IMR-90 (cell line): ENCODE measurements around the gene ANKRD33B. TPM values are rescaled to one million over a fixed set of nuclear protein-coding genes. Genes with fewer than 3 reads are reported as not detected.

Experiments
- ATAC-seq: fragments of 200-7000 bp; cut with Tn5 transposase; 2 replicates; pipeline ENCODE4 v1.9.1; 2020; ENCODE audit warnings: low read depth, mild to moderate bottlenecking, moderate library complexity
- BruUV-seq: library from RNA; stranded (reverse); fragments of 400-500 nt; replicated peaks from 2 replicates; lab custom pipeline; 2021; lab: Mats Ljungman, UMichigan
- CTCF ChIA-PET: fragments of 300-600 bp; formaldehyde crosslinking; extraction: SDS; loops from one replicate; lab custom pipeline; 2021; ENCODE audit warnings: antibody characterized with exemption; lab: Yijun Ruan, JAX
- POLR2A ChIA-PET: fragments of 300-600 bp; sonication (Branson Sonifier 250); formaldehyde crosslinking; loops from one replicate; lab custom pipeline; 2022; ENCODE audit warnings: antibody characterized with exemption; ENCODE audit not compliant: unreplicated experiment; lab: Charles Lee
- DNase-seq: peaks from one replicate; pipeline ENCODE4 v3.0.0; 2013
- H2AFZ ChIP-seq: replicated peaks from 2 replicates; pipeline ENCODE3; 2013; ENCODE audit warnings: low read length, mild to moderate bottlenecking; ENCODE audit not compliant: poor library complexity
- H2AK5ac ChIP-seq: 2 replicates; pipeline ENCODE4 v1.6.1; 2013; ENCODE audit warnings: low read depth, low read length, inconsistent platforms
- H2AK9ac ChIP-seq: replicated peaks from 2 replicates; pipeline ENCODE3; 2013; ENCODE audit warnings: mild to moderate bottlenecking, low read depth, low read length, moderate library complexity; ENCODE audit not compliant: poor library complexity
- H2BK120ac ChIP-seq: 2 replicates; pipeline ENCODE4 v1.6.1; 2013; ENCODE audit warnings: low read depth, low read length, inconsistent platforms
- H2BK15ac ChIP-seq: 3 replicates; pipeline ENCODE4 v1.6.1; 2013; ENCODE audit warnings: low read depth, low read length, inconsistent platforms
- H2BK20ac ChIP-seq: 2 replicates; pipeline ENCODE4 v1.6.1; 2013; ENCODE audit warnings: low read depth, mild to moderate bottlenecking, inconsistent platforms, low read length, moderate library complexity
- H2BK5ac ChIP-seq: 2 replicates; pipeline ENCODE4 v1.6.1; 2013; ENCODE audit warnings: mild to moderate bottlenecking, low read depth, low read length, inconsistent platforms; ENCODE audit not compliant: poor library complexity, severe bottlenecking
- H3K14ac ChIP-seq: replicated peaks from 2 replicates; pipeline ENCODE4 v1.6.1; 2013; ENCODE audit warnings: low read depth, low read length, inconsistent platforms
- H3K18ac ChIP-seq: 2 replicates; pipeline ENCODE4 v1.6.1; 2013; ENCODE audit warnings: low read depth, low read length, control low read depth
- H3K23ac ChIP-seq: 2 replicates; pipeline ENCODE4 v1.6.1; 2013; ENCODE audit warnings: low read depth, low read length, inconsistent platforms
- H3K27ac ChIP-seq: 2 replicates; pipeline ENCODE4 v1.5.1; 2013; ENCODE audit warnings: mild to moderate bottlenecking, control low read depth, low read length; ENCODE audit not compliant: insufficient read depth
- H3K27me3 ChIP-seq: 2 replicates; pipeline ENCODE4 v1.6.1; 2013; ENCODE audit warnings: low read length; ENCODE audit not compliant: control insufficient read depth, insufficient read depth
- H3K36me3 ChIP-seq: 2 replicates; pipeline ENCODE4 v1.6.1; 2013; ENCODE audit warnings: low read length, mixed read lengths; ENCODE audit not compliant: control insufficient read depth, insufficient read depth
- H3K4ac ChIP-seq: 2 replicates; pipeline ENCODE4 v1.6.1; 2013; ENCODE audit warnings: low read depth, low read length, inconsistent platforms
- H3K4me1 ChIP-seq: 2 replicates; pipeline ENCODE4 v1.6.1; 2013; ENCODE audit warnings: low read length, mixed read lengths; ENCODE audit not compliant: control insufficient read depth, insufficient read depth
- H3K4me2 ChIP-seq: 2 replicates; pipeline ENCODE4 v1.6.1; 2013; ENCODE audit warnings: low read depth, mild to moderate bottlenecking, control low read depth, low read length, moderate library complexity
- H3K4me3 ChIP-seq: 2 replicates; pipeline ENCODE4 v1.5.1; 2013; ENCODE audit warnings: low read depth, mild to moderate bottlenecking, control low read depth, low read length, moderate library complexity; ENCODE audit not compliant: insufficient read depth
- H3K56ac ChIP-seq: 2 replicates; pipeline ENCODE4 v1.6.1; 2013; ENCODE audit warnings: low read length, inconsistent platforms; ENCODE audit not compliant: insufficient read depth; ENCODE audit errors: extremely low read depth
- H3K79me1 ChIP-seq, 2 experiments: 2 replicates each; pipeline ENCODE4 v1.6.1; 2013; ENCODE audit warnings: low read length in 2 of 2, inconsistent platforms in 1 of 2, low read depth in 1 of 2
- H3K9ac ChIP-seq: 2 replicates; pipeline ENCODE4 v1.6.1; 2013; ENCODE audit warnings: low read depth, low read length, control low read depth
- H3K9me1 ChIP-seq: 2 replicates; pipeline ENCODE4 v1.6.1; 2013; ENCODE audit warnings: low read length, inconsistent platforms; ENCODE audit not compliant: insufficient read depth
- H3K9me3 ChIP-seq: 2 replicates; pipeline ENCODE4 v1.6.1; 2013; ENCODE audit warnings: low read length; ENCODE audit not compliant: control insufficient read depth, insufficient read depth
- H4K20me1 ChIP-seq: 2 replicates; pipeline ENCODE4 v1.6.1; 2013; ENCODE audit warnings: low read length, inconsistent platforms; ENCODE audit not compliant: insufficient read depth
- H4K5ac ChIP-seq: 2 replicates; pipeline ENCODE4 v1.6.1; 2013; ENCODE audit warnings: mild to moderate bottlenecking, low read depth, low read length, control low read depth
- H4K8ac ChIP-seq, 2 experiments: 2 replicates each; pipeline ENCODE4 v1.6.1; 2013; ENCODE audit warnings: low read depth in 2 of 2, low read length in 2 of 2, control low read depth in 1 of 2, inconsistent platforms in 1 of 2
- H4K91ac ChIP-seq: 2 replicates; pipeline ENCODE4 v1.6.1; 2013; ENCODE audit warnings: low read depth, low read length, inconsistent platforms; ENCODE audit not compliant: insufficient read depth
- BHLHE40 ChIP-seq: fragments of 150-350 bp; IDR thresholded peaks from 2 replicates; pipeline ENCODE4 v1.6.1; 2016; ENCODE audit warnings: mild to moderate bottlenecking, low read depth, low read length
- CEBPB ChIP-seq: IDR thresholded peaks from 2 replicates; pipeline ENCODE4 v1.6.1; 2012; ENCODE audit warnings: low read depth, low read length, improper control_type of control experiment
- CHD1 ChIP-seq: IDR thresholded peaks from 2 replicates; pipeline ENCODE4 v1.6.1; 2012; ENCODE audit warnings: low read depth, low read length, improper control_type of control experiment
- ELK1 ChIP-seq: fragments of 150-350 bp; IDR thresholded peaks from 2 replicates; pipeline ENCODE4 v1.6.1; 2016; ENCODE audit warnings: low read depth, mild to moderate bottlenecking, low read length, moderate library complexity, borderline replicate concordance
- FOS ChIP-seq: fragments of 150-350 bp; IDR thresholded peaks from 2 replicates; pipeline ENCODE4 v1.6.1; 2016; ENCODE audit warnings: low read depth, low read length
- MAFK ChIP-seq: IDR thresholded peaks from 2 replicates; pipeline ENCODE4 v1.6.1; 2012; ENCODE audit warnings: low read depth, low read length, improper control_type of control experiment
- MAZ ChIP-seq: IDR thresholded peaks from 2 replicates; pipeline ENCODE4 v1.6.1; 2012; ENCODE audit warnings: low read depth, mild to moderate bottlenecking, low read length, improper control_type of control experiment, moderate library complexity, borderline replicate concordance
- MXI1 ChIP-seq: IDR thresholded peaks from 2 replicates; pipeline ENCODE4 v1.6.1; 2012; ENCODE audit warnings: low read depth, mild to moderate bottlenecking, low read length, moderate library complexity, borderline replicate concordance
- NFE2L2 ChIP-seq: fragments of 150-350 bp; IDR thresholded peaks from 2 replicates; pipeline ENCODE4 v1.6.1; 2016; ENCODE audit warnings: low read depth, mild to moderate bottlenecking, low read length
- RAD21 ChIP-seq: IDR thresholded peaks from 2 replicates; pipeline ENCODE4 v1.6.1; 2012; ENCODE audit warnings: low read length, improper control_type of control experiment
- RCOR1 ChIP-seq: IDR thresholded peaks from 2 replicates; pipeline ENCODE4 v1.6.1; 2012; ENCODE audit warnings: mild to moderate bottlenecking, low read length, improper control_type of control experiment; ENCODE audit not compliant: insufficient replicate concordance
- RFX5 ChIP-seq: IDR thresholded peaks from 2 replicates; pipeline ENCODE4 v1.8.0; 2012; ENCODE audit warnings: low read depth, mild to moderate bottlenecking, low read length, moderate library complexity
- SMC3 ChIP-seq: fragments of 150-350 bp; IDR thresholded peaks from 2 replicates; pipeline ENCODE4 v1.6.1; 2016; ENCODE audit warnings: low read depth, mild to moderate bottlenecking, antibody characterized with exemption, low read length, moderate library complexity
- USF2 ChIP-seq: fragments of 150-350 bp; IDR thresholded peaks from 2 replicates; pipeline ENCODE4 v1.6.1; 2017; ENCODE audit warnings: mild to moderate bottlenecking, antibody characterized with exemption, low read length, low read depth
- WGBS, 2 experiments: methylation state at CpG; one replicate each; pipeline versions ENCODE4 v1.1.5 to v1.1.7; 2013; ENCODE audit warnings: missing lambda C conversion rate in 2 of 2; ENCODE audit not compliant: insufficient read length in 1 of 2; ENCODE audit errors: extremely low coverage in 2 of 2; 5-methylcytosine and 5-hydroxymethylcytosine counted together
- dilution Hi-C: fragments of 300-500 bp; cut with HindIII; formaldehyde crosslinking; loops from one replicate; pipeline ENCODE4 v1.14.3; 2018; ENCODE audit warnings: low sequenced_read_pairs; ENCODE audit not compliant: unreplicated experiment
- in situ Hi-C: fragments of 300-500 bp; cut with MboI; formaldehyde crosslinking; loops from 3 replicates; pipeline ENCODE4 v1.14.3; 2019; ENCODE audit warnings: low sequenced_read_pairs, inconsistent platforms, mixed read lengths
- intact Hi-C: fragments of 100-400 bp; cut with micrococcal nuclease; formaldehyde crosslinking; loops from 2 replicates; pipeline ENCODE4 v1.10.0; 2022
- polyA plus RNA-seq, 3 experiments: library from polyadenylated mRNA; depleted of rRNA; stranded (reverse); fragments of >200 nt; gene quantifications; 2 replicates each; pipeline ENCODE4 v1.2.3, GENCODE V29; 2012; ENCODE audit warnings: low replicate concordance in 1 of 3
- total RNA-seq: library from RNA; depleted of rRNA; stranded (reverse); fragments of >200 nt; gene quantifications from 2 replicates; pipeline ENCODE4 v1.2.3, GENCODE V29; 2012

Gene ANKRD33B
- total and polyA plus RNA-seq, 2 of the 4 experiments (the other 2 are of a cell fraction): 2.5 to 3.3 TPM

- DNase-seq: peak; percentile 45
- Histone ChIP-seq H3K56ac (no peak overlapping the region), H3K9me1 (peaks cover 15% of the 10 kb centered on the region), H3K9ac (peak overlapping the region; percentile 31), H3K79me1 (peaks cover 16 to 48% of the 10 kb centered on the region in 2 experiments; a peak in 3 of 4 replicates), H3K27ac (peak overlapping the region; percentile 65), H3K4ac (peak overlapping the region; percentile 82), H4K5ac (peak overlapping the region; percentile 55), H2BK5ac (peak overlapping the region; percentile 77), H4K20me1 (peaks cover 35% of the 10 kb centered on the region; the same call in 1 of the 2 replicates), H3K18ac (no peak overlapping the region; the same call in 1 of the 2 replicates), H3K4me3 (peak overlapping the region; percentile 99), H3K23ac (0 out of 2 replicates have a peak overlapping the region, but pooled peaks have one; percentile 55), H3K14ac (0 out of 2 replicates have a peak overlapping the region, but pooled peaks have one; percentile 70), H3K4me1 (peaks cover 24% of the 10 kb centered on the region), H2AFZ (peak overlapping the region; percentile 90), H2BK15ac (peak overlapping the region; percentile 20; the same call in 1 of the 3 replicates), H2BK20ac (no peak overlapping the region), H3K36me3 (no peaks in the 10 kb centered on the region), H2AK5ac (peak overlapping the region; percentile 74), H4K8ac (peak overlapping the region; percentile 28 to 65; a peak in 1 of 4 replicates), H4K91ac (peak overlapping the region; percentile 76), H3K4me2 (peak overlapping the region; percentile 86), H2AK9ac (peak overlapping the region; percentile 91), H2BK120ac (peak overlapping the region; percentile 47; the same call in 1 of the 2 replicates), H3K27me3 (no peaks in the 10 kb centered on the region), H3K9me3 (no peaks in the 10 kb centered on the region)
- BruUV-seq: no TSS peak
- CTCF ChIA-PET: no interaction called here
- 10% methylated on average over 30 of the region's 76 CpGs; no CpG with 5 or more reads in 1 of the 2 experiments for WGBS, 2 experiments
- intact Hi-C loops: no loop called here
- in situ Hi-C loops: loop anchor here (25.0 kb wide), 1 partner anchor 101 kb away; no protein-coding TSS in a partner anchor
- POLR2A ChIA-PET: interaction anchor here (1.1 kb wide), 1 partner anchor 12 kb away, joined by 6 read pairs; no protein-coding TSS in a partner anchor
- peak; percentile 46 for ATAC-seq
- dilution Hi-C loops: no loop called here
- TF ChIP-seq MXI1 (no peak), ELK1 (no peak), CHD1 (0 out of 2 replicates have a peak, but pooled peaks have one; percentile 58), USF2 (peak; percentile 56; the same call in 1 of the 2 replicates), SMC3 (no peak), BHLHE40 (no peak; the same call in 1 of the 2 replicates), FOS (no peak), RCOR1 (no peak), RFX5 (no peak), NFE2L2 (no peak), RAD21 (0 out of 2 replicates have a peak, but pooled peaks have one; percentile 0), MAZ (no peak), CEBPB (no peak), MAFK (no peak)
Observed at GRCh38 chr5:10563110-10563944, 543 bp upstream of the ANKRD33B start.
